ENCODE results near the gene OTOP1. TPM values are rescaled to one million over a fixed set of nuclear protein-coding genes. Genes with fewer than 3 reads are reported as not detected.

Gene OTOP1
- total and polyA plus RNA-seq, 2 of the 4 experiments (the other 2 are of a cell fraction) = not detected

Other genes starting within 250 kb of the OTOP1 start
- gene TMEM128, start 21.3 kb upstream of the OTOP1 start, total RNA-seq (2012; rRNA removed) = 21.9 and 27.2 TPM in 2 replicates
- gene TMEM128, start 21.3 kb upstream of the OTOP1 start, polyA plus RNA-seq (2012; rRNA removed) = 16.3 and 22.6 TPM in 2 replicates
- 5.4 and 13.9 TPM in 2 replicates for gene LYAR, start 63.2 kb upstream of the OTOP1 start, total RNA-seq (2012; rRNA removed)
- gene LYAR, start 63.2 kb upstream of the OTOP1 start, polyA plus RNA-seq (2012; rRNA removed) = 7.2 and 8.2 TPM in 2 replicates
- 4.2 and 4.8 TPM in 2 replicates for gene ZBTB49, start 63.3 kb upstream of the OTOP1 start, total RNA-seq (2012; rRNA removed)
- 3.2 TPM in 2 replicates for gene ZBTB49, start 63.3 kb upstream of the OTOP1 start, polyA plus RNA-seq (2012; rRNA removed)
- 0.56 and 0.72 TPM in 2 replicates for gene NSG1, start 160.2 kb upstream of the OTOP1 start, total RNA-seq (2012; rRNA removed)
- gene NSG1, start 160.2 kb upstream of the OTOP1 start, polyA plus RNA-seq (2012; rRNA removed) = 0.90 and 1.6 TPM in 2 replicates

Data from IMR-90 (cell line).